ENCODE measurements around the gene IFT81. TPM values are rescaled to one million over a fixed set of nuclear protein-coding genes. Genes with fewer than 3 reads are reported as not detected.
"Not testable (repeated sequence)": the region's sequence is repeated elsewhere in the genome, so short reads cannot be mapped to it uniquely, and the experiment has no call there.

The IFT81 gene
- total and polyA plus RNA-seq, 2 experiments from 2014 or later, result 12.6 to 13.7 TPM

DNA sequence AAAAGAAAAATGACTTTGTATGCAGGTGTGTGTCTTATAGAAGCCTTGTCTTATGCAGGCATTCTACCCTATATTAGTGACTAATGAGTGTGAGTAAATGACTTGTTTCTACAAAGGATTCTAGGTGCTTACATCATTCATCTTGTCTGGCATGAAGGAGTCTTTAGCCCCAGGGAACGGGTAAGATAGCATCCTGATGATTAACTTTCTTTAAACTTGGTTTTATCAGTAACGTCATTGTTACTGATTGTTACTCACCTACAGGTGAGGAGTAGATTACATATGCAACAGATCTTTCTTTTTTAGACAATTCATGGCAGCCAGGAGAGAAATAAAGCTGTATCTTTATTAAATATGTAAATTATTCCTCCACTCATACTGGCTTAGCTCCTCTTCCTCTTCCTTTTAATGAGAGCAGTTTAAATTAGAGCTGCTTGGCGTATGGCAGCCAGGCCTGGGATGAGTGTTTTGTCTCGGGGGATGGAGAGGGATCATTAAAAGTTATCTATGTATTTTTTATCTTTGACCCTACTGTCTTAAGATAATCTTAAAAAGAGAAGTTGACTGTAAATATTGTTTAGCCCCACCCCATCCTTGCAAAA is 99.7 kb downstream of the IFT81 start:
- no peaks in the 10 kb centered on the region for H3K36me3 ChIP-seq (replicated peaks; ENCODE audit: insufficient read depth, low read depth)
- H3K27ac ChIP-seq, result peak overlapping the region; percentile 58
- 50% methylated on average over 4 of the region's 4 CpGs for WGBS (ENCODE audit: low lambda C conversion rate, missing lambda C conversion rate)
- no peaks in the 10 kb centered on the region for H4K20me1 ChIP-seq (ENCODE audit: insufficient read depth, poor library complexity, severe bottlenecking)
- H3K27me3 ChIP-seq, result no peaks in the 10 kb centered on the region
- no peak overlapping the region for H2AFZ ChIP-seq
- H3K9me3 ChIP-seq (ENCODE audit: low read depth), result no peaks in the 10 kb centered on the region
- no peak for DNase-seq (ENCODE audit: low spot score)
- H3K79me2 ChIP-seq, result no peaks in the 10 kb centered on the region
- H3K4me1 ChIP-seq (ENCODE audit: insufficient read depth), result peaks cover 9% of the 10 kb centered on the region
- no peaks in the 10 kb centered on the region for H3K9me2 ChIP-seq (replicated peaks; ENCODE audit: insufficient read depth)
- H3K4me2 ChIP-seq, result no peak overlapping the region
- no peak overlapping the region for H3K4me3 ChIP-seq
- TF ChIP-seq, protein P1, sequence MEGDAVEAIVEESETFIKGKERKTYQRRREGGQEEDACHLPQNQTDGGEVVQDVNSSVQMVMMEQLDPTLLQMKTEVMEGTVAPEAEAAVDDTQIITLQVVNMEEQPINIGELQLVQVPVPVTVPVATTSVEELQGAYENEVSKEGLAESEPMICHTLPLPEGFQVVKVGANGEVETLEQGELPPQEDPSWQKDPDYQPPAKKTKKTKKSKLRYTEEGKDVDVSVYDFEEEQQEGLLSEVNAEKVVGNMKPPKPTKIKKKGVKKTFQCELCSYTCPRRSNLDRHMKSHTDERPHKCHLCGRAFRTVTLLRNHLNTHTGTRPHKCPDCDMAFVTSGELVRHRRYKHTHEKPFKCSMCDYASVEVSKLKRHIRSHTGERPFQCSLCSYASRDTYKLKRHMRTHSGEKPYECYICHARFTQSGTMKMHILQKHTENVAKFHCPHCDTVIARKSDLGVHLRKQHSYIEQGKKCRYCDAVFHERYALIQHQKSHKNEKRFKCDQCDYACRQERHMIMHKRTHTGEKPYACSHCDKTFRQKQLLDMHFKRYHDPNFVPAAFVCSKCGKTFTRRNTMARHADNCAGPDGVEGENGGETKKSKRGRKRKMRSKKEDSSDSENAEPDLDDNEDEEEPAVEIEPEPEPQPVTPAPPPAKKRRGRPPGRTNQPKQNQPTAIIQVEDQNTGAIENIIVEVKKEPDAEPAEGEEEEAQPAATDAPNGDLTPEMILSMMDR (IDR thresholded peaks at IDR 0.05; ENCODE audit: poor library complexity), result no peak
- TF ChIP-seq EZH2 (IDR thresholded peaks at IDR 0.05; ENCODE audit: borderline replicate concordance), result no peak
- no peak for TF ChIP-seq EZH2phosphoT487 (IDR thresholded peaks at IDR 0.05; ENCODE audit: low read depth, severe bottlenecking, unreplicated experiment)

DNA sequence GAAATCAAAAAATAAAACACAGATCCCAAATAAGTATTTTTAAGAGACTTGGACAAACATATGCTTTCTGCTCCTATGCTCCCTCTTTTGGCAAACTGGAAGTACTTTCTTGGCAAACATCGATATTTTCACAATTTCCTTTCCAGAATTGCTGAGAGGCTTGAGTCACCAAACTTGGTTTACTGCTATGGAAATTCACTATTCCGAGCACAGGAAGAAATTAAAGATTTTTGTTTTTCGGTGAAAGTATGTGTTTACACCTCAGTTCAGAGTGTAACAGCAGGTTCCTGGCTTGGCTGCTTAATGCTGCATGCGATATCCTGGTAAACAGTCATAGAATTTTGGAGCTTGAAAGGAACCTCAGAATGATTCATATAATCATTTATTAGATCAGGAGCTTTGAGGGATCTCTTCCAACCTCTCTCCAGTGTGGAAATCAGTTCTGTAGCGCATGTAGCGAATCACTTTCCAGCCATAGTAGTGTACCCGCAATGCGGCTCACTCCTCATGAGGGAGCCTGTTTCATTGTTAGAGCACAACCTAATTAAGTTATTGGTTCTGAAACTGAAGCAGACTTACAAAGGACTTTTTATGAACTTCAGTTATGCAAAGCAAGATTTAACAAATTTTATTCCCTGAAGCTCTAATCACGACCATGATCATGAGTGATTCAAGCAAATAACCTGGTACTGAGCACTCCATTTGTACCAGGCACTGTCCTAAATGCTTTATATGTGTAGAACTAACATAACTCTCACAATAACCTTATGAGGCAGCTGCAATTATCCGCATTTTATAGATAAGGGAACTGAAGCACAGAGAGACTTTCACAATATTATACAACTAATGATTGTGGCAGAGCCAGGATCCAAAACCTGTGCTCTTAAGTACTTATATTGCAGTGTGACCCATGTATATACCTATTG is 100.5 kb downstream of the IFT81 start:
- peak overlapping the region; percentile 58 for H3K27ac ChIP-seq
- no peaks in the 10 kb centered on the region for H3K9me2 ChIP-seq (replicated peaks; ENCODE audit: insufficient read depth)
- H3K9me3 ChIP-seq (ENCODE audit: low read depth), result no peaks in the 10 kb centered on the region
- H3K27me3 ChIP-seq, result no peaks in the 10 kb centered on the region
- peaks cover 9% of the 10 kb centered on the region for H3K4me1 ChIP-seq (ENCODE audit: insufficient read depth)
- H3K79me2 ChIP-seq, result no peaks in the 10 kb centered on the region
- 77% methylated on average over 10 of the region's 10 CpGs for WGBS (ENCODE audit: low lambda C conversion rate, missing lambda C conversion rate)
- no peaks in the 10 kb centered on the region for H3K36me3 ChIP-seq (replicated peaks; ENCODE audit: insufficient read depth, low read depth)
- TF ChIP-seq, protein P1 (IDR thresholded peaks at IDR 0.05; ENCODE audit: poor library complexity), result peak; percentile 60
- TF ChIP-seq EZH2phosphoT487 (IDR thresholded peaks at IDR 0.05; ENCODE audit: low read depth, severe bottlenecking, unreplicated experiment), result no peak
- H3K4me2 ChIP-seq, result no peak overlapping the region
- DNase-seq (ENCODE audit: low spot score), result peak; percentile 64
- no peak overlapping the region for H3K4me3 ChIP-seq
- H2AFZ ChIP-seq, result no peak overlapping the region
- no peaks in the 10 kb centered on the region for H4K20me1 ChIP-seq (ENCODE audit: insufficient read depth, poor library complexity, severe bottlenecking)

DNA sequence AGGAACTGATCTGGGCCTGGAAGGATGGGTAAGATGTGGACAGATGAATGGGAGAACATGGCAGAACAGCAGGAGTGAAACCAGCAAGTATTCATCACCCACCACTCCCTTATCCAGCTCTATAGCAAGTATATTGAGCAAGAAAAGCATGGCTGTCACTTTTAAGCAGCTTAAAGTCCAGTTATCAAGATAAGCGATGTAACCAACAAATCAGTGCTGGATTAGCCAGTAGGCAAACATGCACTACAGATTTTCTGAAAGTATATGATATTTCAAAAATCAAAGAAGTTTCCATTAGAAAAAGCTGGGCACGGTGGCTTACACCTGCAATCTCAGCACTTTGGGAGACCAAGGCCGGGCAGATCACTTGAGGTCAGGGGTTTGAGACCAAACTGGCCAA is 103.0 kb downstream of the IFT81 start:
- no peaks in the 10 kb centered on the region for H3K36me3 ChIP-seq (replicated peaks; ENCODE audit: insufficient read depth, low read depth)
- H3K4me3 ChIP-seq, result no peak overlapping the region
- H3K79me2 ChIP-seq, result no peaks in the 10 kb centered on the region
- no peak for DNase-seq (ENCODE audit: low spot score)
- TF ChIP-seq EZH2 (IDR thresholded peaks at IDR 0.05; ENCODE audit: borderline replicate concordance) (no peak), EZH2phosphoT487 (IDR thresholded peaks at IDR 0.05; ENCODE audit: low read depth, severe bottlenecking, unreplicated experiment) (no peak)
- TF ChIP-seq, protein P1 (IDR thresholded peaks at IDR 0.05; ENCODE audit: poor library complexity), result no peak
- peaks cover 9% of the 10 kb centered on the region for H3K4me1 ChIP-seq (ENCODE audit: insufficient read depth)
- no peaks in the 10 kb centered on the region for H3K27me3 ChIP-seq
- WGBS (ENCODE audit: low lambda C conversion rate, missing lambda C conversion rate), result 88% methylated on average over 3 of the region's 3 CpGs
- no peak overlapping the region for H2AFZ ChIP-seq
- H3K4me2 ChIP-seq, result no peak overlapping the region
- no peaks in the 10 kb centered on the region for H3K9me3 ChIP-seq (ENCODE audit: low read depth)
- H4K20me1 ChIP-seq (ENCODE audit: insufficient read depth, poor library complexity, severe bottlenecking), result no peaks in the 10 kb centered on the region
- no peak overlapping the region for H3K27ac ChIP-seq
- H3K9me2 ChIP-seq (replicated peaks; ENCODE audit: insufficient read depth), result no peaks in the 10 kb centered on the region

DNA sequence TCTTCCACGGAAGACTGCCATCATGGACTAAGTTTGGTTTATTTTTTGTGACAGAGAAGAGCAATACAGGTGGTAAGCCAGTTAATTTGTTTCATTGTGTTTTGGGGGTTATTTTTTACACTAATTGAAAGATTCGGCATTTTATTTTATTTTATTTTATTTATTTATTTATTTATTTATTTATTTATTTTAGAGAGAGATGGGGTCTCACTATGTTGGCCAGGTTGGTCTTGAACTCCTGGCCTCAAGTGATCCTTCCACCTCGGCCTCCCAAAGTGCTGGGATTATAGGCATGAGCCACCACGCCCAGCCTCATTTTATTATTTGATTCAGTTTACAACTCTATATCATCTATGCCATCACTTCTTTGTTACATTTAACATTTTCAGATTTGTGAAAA is 104.2 kb downstream of the IFT81 start:
- not testable (repeated sequence) for H3K4me2 ChIP-seq; H3K79me2 ChIP-seq; DNase-seq (ENCODE audit: low spot score); H3K36me3 ChIP-seq (replicated peaks; ENCODE audit: insufficient read depth, low read depth); H3K9me3 ChIP-seq (ENCODE audit: low read depth); H3K9me2 ChIP-seq (replicated peaks; ENCODE audit: insufficient read depth); H3K27me3 ChIP-seq; H2AFZ ChIP-seq; H3K27ac ChIP-seq; H4K20me1 ChIP-seq (ENCODE audit: insufficient read depth, poor library complexity, severe bottlenecking); H3K4me3 ChIP-seq
- WGBS (ENCODE audit: low lambda C conversion rate, missing lambda C conversion rate), result 98% methylated on average over 4 of the region's 4 CpGs
- H3K4me1 ChIP-seq (ENCODE audit: insufficient read depth), result peaks cover 11% of the 10 kb centered on the region
